ENCODE measurements around the gene GTF3C1.
A peak's percentile ranks its signal among the peaks of the same experiment; 100 is the strongest.
"Not testable (repeated sequence)": the region's sequence is repeated elsewhere in the genome, so short reads cannot be mapped to it uniquely, and the experiment has no call there.

The GTF3C1 gene

DNA sequence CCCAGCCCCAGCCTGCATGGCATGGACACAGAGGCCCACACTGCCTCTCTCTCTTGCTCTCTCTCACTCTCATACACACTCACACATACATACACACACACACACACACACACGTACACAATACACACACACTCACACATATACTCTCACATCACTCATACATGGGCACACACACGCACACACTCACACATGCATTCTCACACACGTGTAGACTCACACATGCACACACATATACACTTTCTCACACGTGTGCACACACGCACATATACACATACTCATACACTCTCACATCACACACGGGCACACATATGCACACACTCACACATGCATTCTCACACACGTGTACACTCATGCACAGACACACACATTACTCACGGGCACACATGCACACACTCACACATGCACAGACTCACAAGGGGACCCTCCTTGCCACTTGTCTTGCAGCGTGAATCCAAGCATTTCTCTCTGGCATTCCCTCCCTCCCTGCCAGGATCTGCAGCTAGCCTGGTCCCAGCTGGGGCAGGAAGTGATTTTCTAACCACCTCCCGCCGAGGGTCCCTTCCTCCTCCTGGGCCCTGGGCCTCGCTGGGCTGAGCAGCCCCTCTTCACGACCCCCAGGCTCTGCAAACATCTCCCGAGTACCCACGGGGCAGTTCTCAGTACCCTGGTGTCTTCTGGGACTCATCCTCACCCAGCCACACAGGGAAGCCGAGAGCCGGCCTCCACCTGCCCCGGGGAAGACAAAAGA is 110.3 kb downstream of the GTF3C1 start:
- DNase-seq: no peak

DNA sequence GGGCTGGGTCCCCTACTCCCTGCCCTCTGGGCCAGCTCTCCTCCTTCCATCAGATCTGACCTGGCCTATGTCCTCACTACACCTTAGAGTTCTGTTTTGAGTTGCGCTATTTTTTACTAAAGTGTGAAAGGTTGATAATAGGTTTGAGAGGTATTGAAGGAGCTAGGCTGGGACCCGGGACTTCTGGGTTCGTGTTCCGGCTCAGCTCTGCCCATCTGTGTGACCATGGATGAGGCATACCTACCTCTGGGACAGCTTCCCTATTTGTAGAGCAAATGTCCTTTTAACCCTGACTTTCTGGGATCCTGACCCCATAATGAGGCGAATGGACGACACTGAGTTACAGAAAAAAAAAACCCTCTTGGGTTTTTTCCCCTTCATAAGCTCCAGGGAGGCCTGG is 111.8 kb downstream of the GTF3C1 start:
- DNase-seq: no peak

DNA sequence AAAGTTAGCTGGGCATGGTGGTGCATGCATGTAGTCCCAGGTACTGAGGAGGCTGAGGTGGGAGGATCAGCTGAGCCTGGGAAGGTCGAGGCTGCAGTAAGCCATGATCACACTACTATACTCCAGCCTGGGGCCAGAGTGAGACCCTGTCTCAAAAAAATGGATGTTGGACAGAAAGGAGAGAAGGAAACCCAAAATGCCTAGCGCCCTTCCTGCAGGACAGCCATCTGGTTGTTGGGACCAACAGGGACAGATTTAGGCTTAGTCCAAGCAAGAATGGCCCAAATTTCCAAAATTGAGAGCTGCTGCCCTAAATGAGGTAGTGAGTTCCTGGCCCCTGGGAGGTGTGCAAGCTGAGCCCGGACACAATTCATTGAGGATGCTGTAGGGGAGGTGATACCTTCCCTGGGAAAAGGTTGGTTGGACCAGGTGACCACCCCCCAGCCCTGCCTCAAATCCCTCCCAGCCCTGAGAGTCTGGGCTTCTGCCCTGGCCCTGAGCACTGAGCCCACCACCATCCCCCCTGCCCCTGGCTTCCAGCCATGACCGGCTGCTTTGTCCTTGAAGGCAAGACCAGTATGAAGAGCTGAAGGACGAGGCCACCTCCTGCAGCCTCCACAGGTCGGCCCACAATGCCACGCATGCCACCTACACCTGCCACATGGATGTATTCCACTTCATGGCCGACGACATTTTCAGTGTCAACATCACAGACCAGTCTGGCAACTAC is 112.6 kb downstream of the GTF3C1 start:
- DNase-seq: no peak

DNA sequence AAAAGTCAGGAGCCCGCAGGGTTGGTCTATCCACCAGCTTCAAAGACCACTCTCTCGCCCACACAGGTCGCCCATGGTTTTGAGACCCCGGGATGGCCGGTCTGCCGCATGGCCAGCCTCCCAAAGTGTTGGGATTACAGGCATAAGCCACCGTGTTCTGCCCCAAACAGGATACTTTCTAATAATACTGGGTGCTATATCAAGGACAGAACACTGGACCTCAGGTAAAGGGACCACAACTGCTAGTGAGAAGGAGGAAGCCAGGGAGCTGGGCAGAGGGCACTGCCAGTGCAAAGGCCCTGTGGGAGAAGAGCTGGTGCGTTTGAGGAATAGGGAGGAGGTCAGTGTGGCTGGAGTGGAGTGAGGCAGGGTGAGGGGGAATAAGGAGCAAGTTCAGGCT is 113.6 kb downstream of the GTF3C1 start:
- DNase-seq: no peak

DNA sequence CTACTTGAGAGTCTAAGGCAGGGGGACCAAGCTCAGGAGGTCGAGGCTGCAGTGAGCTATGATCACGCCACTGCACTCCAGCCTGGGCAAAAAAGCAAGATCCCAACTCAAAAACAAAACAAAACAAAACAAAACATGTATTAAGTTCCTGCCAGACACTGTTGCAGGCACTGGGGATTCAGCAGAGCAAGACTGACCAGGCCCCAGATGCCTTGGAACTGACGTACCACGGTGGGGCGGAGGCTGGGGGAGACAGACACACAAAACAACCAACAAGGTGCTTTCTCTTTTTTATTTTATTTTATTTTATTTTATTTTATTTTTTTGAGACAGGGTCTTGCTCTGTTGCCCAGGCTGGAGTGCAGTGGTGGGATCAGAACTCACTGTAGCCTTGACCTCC is 114.6 kb downstream of the GTF3C1 start:
- DNase-seq: not testable (repeated sequence)

DNA sequence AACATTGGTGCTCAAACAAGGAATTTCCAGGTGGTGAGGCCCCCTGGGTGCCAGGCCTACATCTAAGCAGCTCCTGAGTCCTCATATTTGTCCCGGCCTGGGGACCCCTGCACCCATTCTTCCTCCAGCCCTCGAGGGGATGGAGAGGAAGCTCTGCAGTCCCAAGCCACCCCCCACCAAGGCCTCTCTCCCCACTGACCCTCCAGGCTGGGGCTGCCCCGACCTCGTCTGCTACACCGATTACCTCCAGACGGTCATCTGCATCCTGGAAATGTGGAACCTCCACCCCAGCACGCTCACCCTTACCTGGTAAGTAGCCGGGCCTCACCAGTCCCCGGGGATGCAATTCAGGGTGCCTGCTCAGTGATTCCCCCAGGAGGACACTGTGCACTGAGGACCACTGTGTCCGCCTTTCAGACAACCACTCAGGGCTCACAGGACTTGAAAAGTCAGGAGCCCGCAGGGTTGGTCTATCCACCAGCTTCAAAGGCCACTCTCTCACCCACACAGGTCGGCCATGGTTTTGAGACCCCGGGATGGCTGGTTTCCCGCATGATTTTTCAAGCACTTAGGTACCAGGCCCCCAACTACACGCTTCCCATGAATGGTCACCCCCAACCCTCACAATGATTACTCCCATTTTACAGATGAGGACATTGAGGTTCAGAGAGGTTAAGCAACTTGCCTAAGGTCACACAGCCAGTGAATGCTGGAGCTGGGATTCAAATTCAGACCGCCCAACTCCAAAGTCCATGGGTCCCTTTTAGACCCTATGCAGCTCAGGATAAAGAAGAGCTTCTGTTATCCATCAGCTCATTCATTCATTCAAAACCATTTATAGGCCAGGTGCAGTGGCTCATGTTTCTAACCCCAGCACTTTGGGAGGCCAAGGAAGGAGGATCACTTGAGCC is 115.3 kb downstream of the GTF3C1 start:
- no peak for DNase-seq

DNA sequence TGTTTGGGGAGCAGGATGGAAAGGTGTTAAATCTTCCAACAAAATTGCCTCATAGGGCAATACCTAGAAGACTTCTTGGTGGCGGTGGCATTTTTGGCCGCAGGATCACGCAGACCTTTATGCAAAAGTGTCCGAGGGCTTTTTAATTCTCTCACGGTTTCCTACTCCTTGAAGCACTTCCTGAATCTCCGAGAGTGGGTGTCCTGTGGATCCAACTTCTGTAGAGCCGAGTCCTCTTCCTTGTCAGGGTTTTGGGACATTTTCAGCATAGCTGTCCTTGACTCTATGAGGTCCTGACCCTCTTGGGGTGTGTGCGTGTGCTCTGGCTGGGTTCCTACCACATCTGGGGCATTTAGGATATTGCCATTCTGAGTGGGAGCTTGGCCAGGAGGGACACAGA is 116.1 kb downstream of the GTF3C1 start:
- no peak for DNase-seq

DNA sequence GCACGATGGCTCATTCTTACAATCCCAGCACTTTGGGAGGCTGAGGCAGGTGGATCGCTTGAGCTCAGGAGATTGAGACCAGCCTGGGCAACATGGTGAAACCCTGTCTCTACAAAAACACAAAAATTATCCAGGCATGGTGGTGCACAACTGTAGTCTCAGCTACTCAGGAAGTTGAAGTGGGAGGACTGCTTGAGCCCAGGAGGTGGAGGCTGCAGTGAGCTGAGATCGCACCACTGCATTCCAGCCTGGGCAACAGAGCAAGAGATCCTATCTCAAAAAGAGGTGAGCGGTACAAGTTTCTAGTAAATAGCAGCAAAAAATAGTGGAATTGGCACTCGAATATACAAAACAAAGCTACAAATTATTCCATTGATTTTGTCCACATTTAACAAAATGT is 116.5 kb downstream of the GTF3C1 start:
- DNase-seq: not testable (repeated sequence)

DNA sequence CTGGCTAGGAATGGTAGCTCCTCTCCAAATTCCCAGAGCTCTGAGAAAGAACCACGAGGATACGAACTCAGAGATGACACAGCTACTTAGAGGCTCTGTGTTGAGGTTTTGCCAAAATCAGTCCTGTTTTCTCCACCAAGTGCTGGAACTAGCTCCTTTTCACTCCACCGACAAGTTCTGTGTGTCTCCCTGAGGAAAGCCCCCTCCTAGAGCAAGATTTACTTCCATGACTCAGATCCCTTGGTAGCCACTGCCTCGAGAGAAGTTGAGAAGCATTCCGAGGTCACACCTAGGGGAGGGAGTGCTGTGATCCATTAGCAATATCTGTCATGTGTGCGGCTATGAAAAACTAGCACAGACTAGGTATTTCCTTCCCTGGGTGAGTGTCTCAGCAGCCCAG is 117.2 kb downstream of the GTF3C1 start:
- no peak for DNase-seq

DNA sequence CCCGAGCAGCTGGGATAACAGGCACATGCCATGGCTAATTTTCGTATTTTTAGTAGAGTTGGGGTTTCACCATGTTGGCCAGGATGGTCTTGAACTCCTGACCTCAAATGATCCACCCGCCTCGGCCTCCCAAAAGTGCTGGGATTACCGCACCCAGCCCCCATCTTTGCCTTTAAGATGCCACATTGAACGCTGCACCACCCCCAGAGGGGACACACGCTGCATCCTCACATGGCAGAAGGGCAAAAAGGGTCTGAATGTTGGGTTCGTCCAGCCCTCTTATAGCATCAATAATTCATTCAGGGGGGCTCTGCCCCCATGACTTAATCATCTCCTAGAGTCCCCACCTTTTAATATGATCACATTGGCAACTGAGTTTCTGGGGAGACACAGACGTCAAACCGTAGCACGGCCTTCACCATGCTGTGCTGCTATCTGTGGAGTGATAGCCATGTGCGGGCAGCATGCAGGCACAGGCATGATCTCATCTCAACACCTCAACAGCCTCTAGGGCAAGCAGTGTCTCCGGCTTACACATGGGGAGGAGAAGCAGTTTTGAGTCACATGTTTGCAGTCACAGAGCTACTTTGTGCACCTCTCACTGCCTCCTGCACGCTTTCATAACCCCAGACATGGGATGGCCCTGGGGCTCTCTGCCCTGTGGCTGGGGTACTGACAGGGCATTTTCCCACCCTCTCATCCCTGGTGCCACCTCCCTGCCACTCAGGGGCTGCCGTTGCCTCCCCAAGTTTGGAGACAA is 117.8 kb downstream of the GTF3C1 start:
- no peak for DNase-seq

DNA sequence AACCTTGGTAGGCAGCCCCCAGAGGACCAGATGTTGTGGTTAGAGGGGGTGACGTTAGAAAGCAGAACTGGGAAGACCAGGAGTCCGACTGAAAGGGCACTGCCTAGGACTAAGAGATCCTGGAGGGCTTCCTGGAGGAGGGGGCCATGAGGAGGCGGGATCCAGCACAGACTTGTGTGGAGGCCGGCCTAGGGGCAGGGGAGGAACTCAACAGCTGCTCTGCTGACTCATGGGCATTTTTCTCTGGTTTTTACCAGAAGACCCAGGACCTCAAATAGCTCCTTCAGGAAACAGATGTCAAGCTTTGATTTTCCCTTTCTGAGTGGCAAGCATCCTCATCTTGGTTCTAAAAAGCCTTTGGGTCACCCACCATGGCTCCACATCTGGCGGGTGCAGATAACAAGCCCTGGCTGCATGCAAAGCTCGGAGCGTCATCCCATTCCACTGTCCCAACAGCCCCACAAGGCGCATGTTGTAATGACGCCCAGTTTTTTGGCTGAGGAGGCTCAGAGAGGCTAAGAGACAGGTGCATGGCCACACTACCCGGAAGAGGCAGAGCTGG is 118.7 kb downstream of the GTF3C1 start:
- DNase-seq: no peak

DNA sequence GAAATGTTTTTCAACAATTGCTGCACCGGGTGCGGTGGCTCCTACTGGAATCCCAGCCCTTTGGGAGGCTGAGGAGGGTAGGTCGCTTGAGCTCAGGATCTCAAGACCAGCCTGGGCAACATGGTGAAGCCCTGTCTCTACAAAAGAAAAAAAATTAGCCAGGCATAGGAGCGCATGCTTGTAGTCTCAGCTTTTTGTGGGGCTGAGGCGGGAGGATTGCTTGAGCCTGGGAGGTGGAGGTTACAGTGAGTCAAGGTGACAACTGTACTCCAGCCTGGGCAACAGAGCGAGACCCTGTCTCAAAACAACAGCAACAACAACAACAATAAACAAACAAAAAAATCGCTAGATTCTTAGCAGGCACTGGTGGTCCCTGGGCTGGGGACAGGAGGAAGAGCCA is 119.2 kb downstream of the GTF3C1 start:
- DNase-seq: no peak

DNA sequence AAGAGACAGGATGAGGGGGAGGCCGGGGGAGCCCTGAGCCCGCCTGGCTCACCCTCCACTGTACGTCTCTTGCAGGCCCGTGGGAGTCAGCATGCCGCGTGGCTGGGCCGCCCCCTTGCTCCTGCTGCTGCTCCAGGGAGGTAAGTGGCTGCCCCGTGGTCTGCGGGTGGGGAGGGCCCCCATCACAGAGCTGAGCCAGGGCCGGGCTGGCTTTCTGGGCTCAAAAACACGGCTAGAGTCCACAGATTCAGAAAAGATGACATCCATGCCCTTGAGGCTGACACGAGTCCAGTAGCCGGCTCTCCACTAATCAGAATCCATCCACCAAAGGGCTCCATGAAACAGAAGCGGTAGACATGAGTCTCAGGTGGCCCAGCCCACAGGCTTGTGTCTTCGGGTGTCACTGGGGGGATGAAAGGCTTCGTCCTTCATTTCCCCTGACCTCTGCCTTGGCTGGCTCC is 119.7 kb downstream of the GTF3C1 start:
- DNase-seq: no peak

DNA sequence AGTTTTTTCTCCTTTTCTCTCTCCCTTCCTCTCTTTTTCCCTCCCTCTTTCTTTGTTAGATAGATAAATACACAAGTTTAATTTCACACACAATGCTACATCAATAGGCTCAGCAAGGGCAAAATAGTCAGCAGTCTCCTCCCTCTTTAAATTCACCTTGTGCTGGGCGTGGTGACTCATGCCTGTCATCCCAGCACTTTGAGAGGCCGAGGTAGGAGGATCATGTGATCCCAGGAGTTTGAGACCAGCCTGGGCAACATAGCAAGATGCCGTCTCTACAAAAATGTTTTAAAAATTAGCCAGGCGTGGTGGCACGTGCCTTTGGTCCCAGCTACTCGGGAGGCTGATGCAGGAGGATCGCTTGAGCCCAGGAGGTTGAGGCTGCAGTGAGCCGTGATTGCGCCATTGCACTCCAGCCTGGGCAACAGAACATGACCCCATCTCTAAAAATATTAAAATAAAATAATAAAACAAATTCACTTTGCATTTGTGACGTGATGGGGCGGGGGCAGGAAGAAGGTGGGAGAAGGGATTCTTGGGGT is 120.3 kb downstream of the GTF3C1 start:
- no peak for DNase-seq

DNA sequence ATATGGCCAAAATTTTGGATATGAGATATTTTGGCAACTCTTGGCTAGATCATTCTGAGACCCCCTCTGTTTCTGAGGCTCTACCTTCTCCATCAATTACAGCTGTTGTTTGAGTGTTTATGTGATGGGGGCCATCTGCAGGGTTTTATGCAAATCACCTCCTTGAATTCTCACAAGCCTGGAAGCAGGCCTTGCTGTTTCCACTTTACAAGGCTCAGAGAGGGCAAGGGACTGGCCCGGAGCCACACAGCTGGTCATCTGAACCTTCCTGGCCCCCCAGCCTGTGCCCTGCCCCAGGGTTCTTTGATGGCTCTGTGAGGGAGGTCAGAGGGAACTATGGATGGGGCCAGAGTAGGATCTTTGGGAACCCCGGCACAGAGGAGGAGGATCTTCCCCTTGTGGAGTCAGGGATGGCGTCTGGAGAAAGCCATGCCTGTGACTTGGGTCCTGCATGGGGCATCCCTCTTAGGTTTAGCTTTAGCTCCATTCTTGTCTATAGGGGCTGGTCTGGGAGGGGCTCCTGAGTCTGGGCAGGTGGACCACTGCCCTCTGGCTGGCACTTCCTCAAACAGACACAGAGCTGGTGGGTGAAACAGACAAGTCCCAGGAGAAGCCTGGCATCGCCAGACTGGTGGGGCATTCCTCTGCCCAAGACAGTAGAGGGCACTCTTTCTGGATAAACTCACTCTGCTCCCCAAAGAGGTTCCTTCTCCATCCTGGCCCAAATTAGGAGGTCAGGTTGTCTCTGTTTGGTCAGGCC is 121.5 kb downstream of the GTF3C1 start:
- no peak for DNase-seq

DNA sequence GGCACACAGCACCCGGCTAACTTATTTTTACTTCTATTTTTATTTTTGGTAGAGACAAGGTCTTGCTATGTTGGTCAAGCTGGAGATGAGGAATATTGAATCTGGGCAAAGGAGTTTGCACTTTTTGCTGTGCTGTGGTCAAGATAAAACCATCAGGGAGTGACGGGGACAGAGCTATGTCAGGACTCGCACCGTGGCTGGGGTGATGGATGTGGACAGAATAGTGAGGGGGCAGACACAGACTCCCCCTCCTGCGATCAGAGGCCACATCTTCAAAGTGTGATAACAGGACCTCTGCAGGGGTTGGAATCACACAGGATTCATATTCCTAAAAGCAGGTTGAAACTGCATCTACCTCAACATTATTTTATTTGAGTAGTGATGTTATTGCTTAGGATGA is 122.2 kb downstream of the GTF3C1 start:
- DNase-seq: no peak

DNA sequence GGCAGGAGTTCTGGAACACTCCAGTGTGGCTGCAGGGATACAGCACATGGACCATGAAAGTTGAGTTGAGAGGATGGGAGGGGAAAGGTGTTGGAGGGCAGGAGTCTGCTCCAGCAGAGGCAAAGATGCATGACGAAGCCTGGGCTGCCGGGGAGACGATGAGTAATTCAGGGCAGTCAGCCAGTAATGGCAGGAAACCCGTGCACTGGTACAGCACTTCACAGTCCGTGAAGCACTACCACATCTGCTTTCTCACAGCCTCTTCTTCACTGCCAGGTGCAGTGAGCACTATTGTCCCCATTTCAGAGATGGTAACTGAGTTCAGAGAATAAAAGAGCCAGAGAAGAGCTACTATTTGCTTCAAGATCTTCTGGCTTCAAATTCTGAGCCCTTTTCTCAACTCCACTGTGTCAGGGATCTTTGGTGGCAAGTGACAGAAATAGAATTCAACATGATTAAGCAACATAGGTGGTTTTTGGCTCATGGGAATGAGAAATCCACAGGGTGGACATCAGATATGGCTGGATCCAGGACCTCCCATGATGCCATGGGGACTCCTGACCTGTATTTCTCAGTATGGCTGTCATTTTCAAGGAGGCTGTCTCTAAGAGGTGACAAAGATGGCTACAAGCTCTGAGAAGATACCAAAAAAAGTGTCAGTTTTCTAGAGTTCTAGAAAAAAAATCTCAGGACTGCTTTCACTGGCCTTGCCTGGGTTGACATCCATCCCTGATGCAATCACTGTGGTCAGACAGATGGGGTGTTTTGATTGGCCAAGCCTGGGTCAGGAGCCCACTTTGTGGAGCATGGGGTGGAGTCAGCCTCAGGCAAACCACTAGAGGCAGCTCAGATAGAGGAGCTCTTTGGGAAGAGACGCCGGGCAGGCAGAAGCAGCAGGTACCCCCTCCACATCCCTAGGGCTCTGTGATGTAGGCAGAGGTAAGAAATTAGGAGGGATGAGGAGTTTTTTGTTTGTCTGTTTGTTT is 123.0 kb downstream of the GTF3C1 start:
- DNase-seq: peak in 3 of 4 experiments; percentile 51 to 60 (median 51)

DNA sequence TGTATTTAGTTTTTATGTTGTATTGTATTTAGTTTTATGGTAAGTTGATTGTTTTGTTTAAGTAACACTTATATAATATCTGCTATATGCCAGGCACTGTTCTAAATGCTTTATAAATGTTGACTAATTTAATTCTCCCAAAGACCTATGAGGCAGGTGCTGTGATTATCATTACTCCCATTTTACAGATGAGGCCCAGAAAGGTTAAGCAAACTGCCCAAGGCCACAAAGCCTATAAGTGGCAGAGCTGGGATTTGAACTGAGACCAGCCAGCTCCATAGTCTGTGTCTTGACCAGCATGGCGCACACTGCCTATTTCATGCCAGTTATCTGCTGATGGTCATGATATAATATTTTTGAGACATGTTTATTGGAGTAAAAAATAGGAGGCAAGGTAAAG is 123.8 kb downstream of the GTF3C1 start:
- DNase-seq: no peak

DNA sequence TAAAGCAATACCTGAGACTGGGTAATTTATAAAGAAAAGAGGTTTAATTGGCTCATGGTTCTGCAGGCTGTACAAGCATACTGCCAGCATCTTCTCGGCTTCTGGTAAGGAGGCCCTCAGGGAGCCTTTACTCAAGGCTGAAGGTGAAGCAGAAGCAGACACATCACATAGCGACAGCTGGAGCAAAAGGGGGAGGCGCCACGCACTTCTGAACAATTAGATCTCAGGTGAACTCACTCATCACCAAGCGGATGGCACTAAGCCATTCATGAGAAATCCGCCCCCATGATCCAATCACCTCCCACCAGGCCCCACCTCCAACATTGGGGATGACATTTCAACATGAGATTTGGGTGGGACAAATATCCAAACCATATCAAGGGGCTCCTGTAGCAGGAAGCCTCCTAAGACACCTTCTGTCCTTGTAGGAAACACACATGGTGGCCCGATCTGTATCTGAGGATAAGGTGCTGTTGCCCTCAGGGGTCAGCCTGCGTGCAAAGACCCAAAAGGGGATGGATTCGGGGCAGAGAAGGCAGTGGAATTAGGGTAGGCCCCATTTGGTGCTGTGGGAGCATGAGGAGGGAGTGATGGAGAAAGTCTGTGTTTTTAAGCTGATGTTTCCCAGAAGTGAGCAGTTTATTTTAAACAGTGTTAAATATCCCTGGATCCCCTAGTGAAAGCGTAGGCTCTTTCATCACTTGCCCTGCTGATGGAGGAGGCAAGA is 124.8 kb downstream of the GTF3C1 start:
- DNase-seq: no peak
